GM23248 (cell line): ENCODE data around the gene IZUMO4.

Source experiments
- EZH2 ChIP-seq: fragments of 200-600 bp; sonication (generic); IDR thresholded peaks from 2 replicates; pipeline ENCODE4 v1.6.1; 2018; ENCODE audit warnings: antibody characterized with exemption, mild to moderate bottlenecking; ENCODE audit not compliant: insufficient read depth, poor library complexity, severe bottlenecking
- EZH2phosphoT487 ChIP-seq: fragments of 200-600 bp; sonication (generic); IDR thresholded peaks from 2 replicates; pipeline ENCODE4 v1.6.1; 2018; ENCODE audit warnings: antibody characterized with exemption, moderate library complexity, mild to moderate bottlenecking, low read depth; ENCODE audit not compliant: insufficient read depth

DNA sequence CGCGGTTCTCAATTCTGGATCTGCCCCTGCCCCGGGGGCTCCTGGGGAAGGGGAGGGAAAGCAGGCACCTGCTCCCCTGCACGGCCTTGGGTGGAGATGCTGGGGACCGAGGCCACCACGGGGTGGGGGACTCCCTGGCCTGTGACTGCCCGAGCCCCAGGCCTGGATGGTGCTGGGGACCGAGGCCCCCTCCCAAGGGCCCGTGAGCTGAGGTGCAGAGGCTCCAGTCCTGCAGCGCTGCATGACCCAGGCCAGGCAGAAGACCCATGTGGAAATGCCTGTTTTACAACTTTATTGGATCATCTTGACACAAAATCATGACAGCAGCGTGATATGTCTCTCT lies 4.0 kb downstream of the IZUMO4 start:
- no peak for TF ChIP-seq EZH2
- no peak for TF ChIP-seq EZH2phosphoT487
